ENCODE results near the gene CRABP2. TPM values are rescaled to one million over a fixed set of nuclear protein-coding genes. Genes with fewer than 3 reads are reported as not detected.
A peak's percentile ranks its signal among the peaks of the same experiment; 100 is the strongest.

Gene CRABP2
- total and polyA plus RNA-seq, 2 of the 13 experiments (the other 11 are each of a cell fraction or from before 2014, with no cell fraction given) = 0.40 to 0.60 TPM

DNA sequence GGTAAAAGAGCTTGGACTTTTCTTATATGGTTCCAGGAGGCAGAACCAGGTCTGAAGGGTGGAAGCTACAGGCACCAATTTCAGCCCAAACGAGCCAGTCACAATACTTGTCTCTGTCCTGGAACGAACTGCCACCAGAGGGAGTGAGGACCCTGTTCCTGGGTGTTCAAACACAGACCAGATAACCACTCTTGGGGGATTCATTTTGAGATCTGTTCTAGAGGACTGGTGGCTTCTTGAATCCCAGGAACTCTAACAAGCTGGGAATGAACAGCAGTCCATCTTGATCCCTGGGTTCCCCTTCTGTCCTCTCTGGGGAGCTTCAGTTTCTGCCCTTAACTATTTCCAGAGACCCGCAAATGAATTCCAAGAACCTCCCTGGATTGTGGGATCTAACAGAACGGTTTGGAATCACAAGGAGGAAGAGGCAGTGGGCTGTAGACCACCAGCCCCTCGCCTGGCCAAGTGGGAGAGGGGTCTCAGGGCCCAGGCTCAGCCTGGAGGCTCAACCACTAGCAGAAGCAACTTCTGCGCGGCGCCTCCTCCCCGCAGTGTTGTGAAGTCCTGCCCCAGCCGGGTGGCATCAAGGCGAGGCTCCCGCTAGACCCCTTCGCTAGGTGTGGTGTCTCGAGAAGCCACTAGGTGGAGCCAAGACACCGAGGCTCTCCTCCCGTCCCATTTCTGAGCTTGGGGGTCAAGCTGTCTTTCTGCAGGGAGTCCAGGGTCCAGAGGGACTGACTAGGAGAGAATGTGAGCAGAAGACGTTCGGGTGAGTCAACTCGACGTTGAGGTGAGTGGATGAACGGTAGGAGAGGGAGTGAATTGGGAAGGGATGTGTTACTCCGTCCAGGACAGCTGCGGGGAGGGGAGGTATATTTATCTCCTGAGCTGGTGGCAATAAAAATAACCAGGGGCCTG, 16.1 kb downstream of the CRABP2 start (continued):
- TF ChIP-seq ZNF431 (CRISPR knock-in tag; IDR thresholded peaks at IDR 0.05; ENCODE audit: borderline replicate concordance, low read depth) (no peak), NFE2 (CRISPR knock-in tag; IDR thresholded peaks at IDR 0.05) (no peak), SP5 (CRISPR knock-in tag; IDR thresholded peaks at IDR 0.05; ENCODE audit: borderline replicate concordance, low read depth) (no peak), ZNF749 (CRISPR knock-in tag; IDR thresholded peaks at IDR 0.05; ENCODE audit: borderline replicate concordance) (no peak), TEAD2 (CRISPR knock-in tag; IDR thresholded peaks at IDR 0.05) (no peak), ZSCAN25 (CRISPR knock-in tag; IDR thresholded peaks at IDR 0.05) (no peak), ZSCAN29 (CRISPR knock-in tag; conservative IDR thresholded peaks at IDR 0.05) (no peak), THAP11 (CRISPR knock-in tag; IDR thresholded peaks at IDR 0.05) (0 out of 2 replicates have a peak, but pooled peaks have one; percentile 30), ZNF678 (CRISPR knock-in tag; IDR thresholded peaks at IDR 0.05) (no peak; the same call in 1 of the 2 replicates), FOXK1 (CRISPR knock-in tag; IDR thresholded peaks at IDR 0.05; ENCODE audit: borderline replicate concordance, low read depth) (peak; percentile 14; the same call in 1 of the 2 replicates), ZKSCAN5 (CRISPR knock-in tag; IDR thresholded peaks at IDR 0.05) (0 out of 2 replicates have a peak, but pooled peaks have one; percentile 53), ZC3H13 (CRISPR knock-in tag; IDR thresholded peaks at IDR 0.05) (no peak), KDM2A (CRISPR knock-in tag; IDR thresholded peaks at IDR 0.05; ENCODE audit: borderline replicate concordance, low read depth) (peak; percentile 71; the same call in 1 of the 2 replicates), GZF1 (CRISPR knock-in tag; IDR thresholded peaks at IDR 0.05) (no peak), ZNF569 (CRISPR knock-in tag; IDR thresholded peaks at IDR 0.05; ENCODE audit: borderline replicate concordance) (no peak), SMAD9 (CRISPR knock-in tag; IDR thresholded peaks at IDR 0.05) (no peak), ZNF713 (CRISPR knock-in tag; IDR thresholded peaks at IDR 0.05) (no peak), SNAI1 (CRISPR knock-in tag; IDR thresholded peaks at IDR 0.05; ENCODE audit: borderline replicate concordance) (no peak), GTF2F1 (IDR thresholded peaks at IDR 0.05; ENCODE audit: low read length) (no peak), RXRB (CRISPR knock-in tag; IDR thresholded peaks at IDR 0.05; ENCODE audit: borderline replicate concordance) (no peak)
- TF ChIP-seq, protein P1, sequence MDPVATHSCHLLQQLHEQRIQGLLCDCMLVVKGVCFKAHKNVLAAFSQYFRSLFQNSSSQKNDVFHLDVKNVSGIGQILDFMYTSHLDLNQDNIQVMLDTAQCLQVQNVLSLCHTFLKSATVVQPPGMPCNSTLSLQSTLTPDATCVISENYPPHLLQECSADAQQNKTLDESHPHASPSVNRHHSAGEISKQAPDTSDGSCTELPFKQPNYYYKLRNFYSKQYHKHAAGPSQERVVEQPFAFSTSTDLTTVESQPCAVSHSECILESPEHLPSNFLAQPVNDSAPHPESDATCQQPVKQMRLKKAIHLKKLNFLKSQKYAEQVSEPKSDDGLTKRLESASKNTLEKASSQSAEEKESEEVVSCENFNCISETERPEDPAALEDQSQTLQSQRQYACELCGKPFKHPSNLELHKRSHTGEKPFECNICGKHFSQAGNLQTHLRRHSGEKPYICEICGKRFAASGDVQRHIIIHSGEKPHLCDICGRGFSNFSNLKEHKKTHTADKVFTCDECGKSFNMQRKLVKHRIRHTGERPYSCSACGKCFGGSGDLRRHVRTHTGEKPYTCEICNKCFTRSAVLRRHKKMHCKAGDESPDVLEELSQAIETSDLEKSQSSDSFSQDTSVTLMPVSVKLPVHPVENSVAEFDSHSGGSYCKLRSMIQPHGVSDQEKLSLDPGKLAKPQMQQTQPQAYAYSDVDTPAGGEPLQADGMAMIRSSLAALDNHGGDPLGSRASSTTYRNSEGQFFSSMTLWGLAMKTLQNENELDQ (CRISPR knock-in tag; IDR thresholded peaks at IDR 0.05; ENCODE audit: borderline replicate concordance) = no peak
- TF ChIP-seq, protein P2, sequence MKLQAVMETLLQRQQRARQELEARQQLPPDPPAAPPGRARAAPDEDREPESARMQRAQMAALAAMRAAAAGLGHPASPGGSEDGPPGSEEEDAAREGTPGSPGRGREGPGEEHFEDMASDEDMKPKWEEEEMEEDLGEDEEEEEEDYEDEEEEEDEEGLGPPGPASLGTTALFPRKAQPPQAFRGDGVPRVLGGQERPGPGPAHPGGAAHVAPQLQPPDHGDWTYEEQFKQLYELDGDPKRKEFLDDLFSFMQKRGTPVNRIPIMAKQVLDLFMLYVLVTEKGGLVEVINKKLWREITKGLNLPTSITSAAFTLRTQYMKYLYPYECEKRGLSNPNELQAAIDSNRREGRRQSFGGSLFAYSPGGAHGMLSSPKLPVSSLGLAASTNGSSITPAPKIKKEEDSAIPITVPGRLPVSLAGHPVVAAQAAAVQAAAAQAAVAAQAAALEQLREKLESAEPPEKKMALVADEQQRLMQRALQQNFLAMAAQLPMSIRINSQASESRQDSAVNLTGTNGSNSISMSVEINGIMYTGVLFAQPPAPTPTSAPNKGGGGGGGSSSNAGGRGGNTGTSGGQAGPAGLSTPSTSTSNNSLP (IDR thresholded peaks at IDR 0.05; ENCODE audit: low read depth, low read length) = no peak
- TF ChIP-seq, protein P3, sequence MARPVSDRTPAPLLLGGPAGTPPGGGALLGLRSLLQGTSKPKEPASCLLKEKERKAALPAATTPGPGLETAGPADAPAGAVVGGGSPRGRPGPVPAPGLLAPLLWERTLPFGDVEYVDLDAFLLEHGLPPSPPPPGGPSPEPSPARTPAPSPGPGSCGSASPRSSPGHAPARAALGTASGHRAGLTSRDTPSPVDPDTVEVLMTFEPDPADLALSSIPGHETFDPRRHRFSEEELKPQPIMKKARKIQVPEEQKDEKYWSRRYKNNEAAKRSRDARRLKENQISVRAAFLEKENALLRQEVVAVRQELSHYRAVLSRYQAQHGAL (CRISPR knock-in tag; IDR thresholded peaks at IDR 0.05; ENCODE audit: not compliant biosample characterization) = no peak
